GM19324 (cell line): ENCODE measurements around the gene NR6A1.

Experiments
- ATAC-seq: cut with Tn5 transposase; IDR thresholded peaks from one replicate; pipeline ENCODE4 v1.9.1; 2021; ENCODE audit warnings: mild to moderate bottlenecking, moderate library complexity; ENCODE audit not compliant: unreplicated experiment, low FRiP score

The NR6A1 gene

GRCh38 chr9:124697326-124698200, 73.5 kb downstream of the NR6A1 start:
- ATAC-seq: no peak

- no peak for ATAC-seq
These were observed 75.0 kb downstream of the NR6A1 start for GRCh38 chr9:124696101-124696500.

- no peak for ATAC-seq
These were observed 75.7 kb downstream of the NR6A1 start for GRCh38 chr9:124695280-124695890.

- no peak for ATAC-seq
These were observed 76.5 kb downstream of the NR6A1 start for GRCh38 chr9:124694414-124695279.

- no peak for ATAC-seq
These were observed 77.7 kb downstream of the NR6A1 start for GRCh38 chr9:124693403-124693802.

GRCh38 chr9:124688238-124688904, 82.7 kb downstream of the NR6A1 start:
- no peak for ATAC-seq

GRCh38 chr9:124686918-124687317, 84.2 kb downstream of the NR6A1 start:
- no peak for ATAC-seq

GRCh38 chr9:124685217-124685616, 85.9 kb downstream of the NR6A1 start:
- no peak for ATAC-seq

GRCh38 chr9:124684169-124684568, 86.9 kb downstream of the NR6A1 start:
- no peak for ATAC-seq

GRCh38 chr9:124683043-124683442, 88.1 kb downstream of the NR6A1 start:
- no peak for ATAC-seq

GRCh38 chr9:124680714-124681390, 90.3 kb downstream of the NR6A1 start:
- ATAC-seq: no peak

- ATAC-seq: no peak
These were observed 91.1 kb downstream of the NR6A1 start for GRCh38 chr9:124680049-124680448.

- no peak for ATAC-seq
These were observed 95.0 kb downstream of the NR6A1 start for GRCh38 chr9:124676159-124676551.

- ATAC-seq: no peak
These were observed 95.6 kb downstream of the NR6A1 start for GRCh38 chr9:124675261-124676158.

GRCh38 chr9:124674651-124675050, 96.5 kb downstream of the NR6A1 start:
- no peak for ATAC-seq

GRCh38 chr9:124673063-124673462, 98.0 kb downstream of the NR6A1 start:
- no peak for ATAC-seq

- ATAC-seq: no peak
These were observed 99.2 kb downstream of the NR6A1 start for GRCh38 chr9:124671861-124672260.

- no peak for ATAC-seq
These were observed 104.5 kb downstream of the NR6A1 start for GRCh38 chr9:124666642-124667041.
